ENCODE measurements around the gene ST7. TPM values are rescaled to one million over a fixed set of nuclear protein-coding genes. Genes with fewer than 3 reads are reported as not detected.

ST7 gene
- total and polyA plus RNA-seq, 7 donors: 6.0 to 12.5 (median 7.3) TPM

- intact Hi-C loops (cut with DNase I): no loop called here
These were observed 65.4 kb downstream of the ST7 start for GRCh38 chr7:117018713-117019112.

GRCh38 chr7:117019287-117019686 lies 66.0 kb downstream of the ST7 start:
- peaks cover 76% of the 10 kb centered on the region for H3K4me1 ChIP-seq
- intact Hi-C loops (cut with DNase I): no loop called here
- WGBS, 3 donors: 82 to 96% (median 84%) methylated on average over 2 of the region's 2 CpGs

More at GRCh38 chr7:117018713-117019112, 65.4 kb downstream of the ST7 start:
- H3K27me3 ChIP-seq (ENCODE audit: insufficient read depth in 3 of 3, low read length in 2 of 3): no peaks in the 10 kb centered on the region
- H3K36me3 ChIP-seq (ENCODE audit: insufficient read depth in 1 of 2, low read depth in 1 of 2): no peaks in the 10 kb centered on the region
- H3K4me1 ChIP-seq: peaks cover 82% of the 10 kb centered on the region
- DNase-seq: no peak
- peak overlapping the region; percentile 78 for H3K27ac ChIP-seq
- no peak overlapping the region for H3K4me3 ChIP-seq
- no peaks in the 10 kb centered on the region for H3K9me3 ChIP-seq
- TF ChIP-seq, protein P1, sequence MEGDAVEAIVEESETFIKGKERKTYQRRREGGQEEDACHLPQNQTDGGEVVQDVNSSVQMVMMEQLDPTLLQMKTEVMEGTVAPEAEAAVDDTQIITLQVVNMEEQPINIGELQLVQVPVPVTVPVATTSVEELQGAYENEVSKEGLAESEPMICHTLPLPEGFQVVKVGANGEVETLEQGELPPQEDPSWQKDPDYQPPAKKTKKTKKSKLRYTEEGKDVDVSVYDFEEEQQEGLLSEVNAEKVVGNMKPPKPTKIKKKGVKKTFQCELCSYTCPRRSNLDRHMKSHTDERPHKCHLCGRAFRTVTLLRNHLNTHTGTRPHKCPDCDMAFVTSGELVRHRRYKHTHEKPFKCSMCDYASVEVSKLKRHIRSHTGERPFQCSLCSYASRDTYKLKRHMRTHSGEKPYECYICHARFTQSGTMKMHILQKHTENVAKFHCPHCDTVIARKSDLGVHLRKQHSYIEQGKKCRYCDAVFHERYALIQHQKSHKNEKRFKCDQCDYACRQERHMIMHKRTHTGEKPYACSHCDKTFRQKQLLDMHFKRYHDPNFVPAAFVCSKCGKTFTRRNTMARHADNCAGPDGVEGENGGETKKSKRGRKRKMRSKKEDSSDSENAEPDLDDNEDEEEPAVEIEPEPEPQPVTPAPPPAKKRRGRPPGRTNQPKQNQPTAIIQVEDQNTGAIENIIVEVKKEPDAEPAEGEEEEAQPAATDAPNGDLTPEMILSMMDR (IDR thresholded peaks at IDR 0.05): no peak
- WGBS, 3 donors: 51 to 87% (median 58%) methylated on average over 1 of the region's 1 CpG
- ATAC-seq: no peak

DNA sequence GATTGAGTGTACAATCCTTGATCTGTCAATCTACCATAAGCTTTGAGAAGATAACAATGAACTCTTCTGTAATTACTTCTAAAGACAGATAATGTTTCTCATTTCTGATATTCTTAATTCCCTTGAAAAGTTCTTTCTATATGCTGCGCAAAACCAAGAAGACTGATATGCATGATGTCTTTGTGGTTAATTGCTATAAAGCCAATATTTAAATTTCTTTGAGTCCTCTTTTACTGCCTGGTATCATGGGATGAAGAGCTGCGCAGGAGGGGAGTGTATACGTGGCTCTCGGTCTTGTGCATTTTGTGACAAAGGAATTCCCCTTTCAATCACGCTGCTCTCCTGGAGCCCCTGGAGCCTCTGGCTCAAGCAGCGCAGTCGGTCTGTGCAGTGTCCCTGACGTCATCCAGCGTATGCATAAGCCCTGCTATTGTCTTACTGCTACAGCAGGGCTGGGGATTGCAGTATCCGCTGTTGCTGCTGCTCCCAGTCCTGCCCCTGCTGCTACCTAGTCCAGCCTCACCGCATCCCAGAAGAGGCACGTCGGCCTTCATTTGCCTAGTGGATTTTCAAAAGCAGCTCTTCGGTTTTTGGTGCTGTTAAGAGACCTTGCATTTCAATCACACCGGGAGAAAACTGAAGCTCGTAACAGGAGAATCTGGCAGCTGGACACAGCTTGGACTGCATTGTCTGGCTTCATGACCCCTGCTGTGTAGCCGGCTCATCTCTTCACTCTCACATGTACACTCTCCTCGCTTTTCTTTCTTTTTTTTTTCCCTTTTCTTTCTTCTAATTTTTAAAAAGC lies 66.7 kb downstream of the ST7 start:
- no peaks in the 10 kb centered on the region for H3K9me3 ChIP-seq
- H3K36me3 ChIP-seq (ENCODE audit: insufficient read depth in 1 of 2, low read depth in 1 of 2): no peaks in the 10 kb centered on the region
- DNase-seq (peak; percentile 42 to 54), ATAC-seq (peak; percentile 78 to 94 (median 89))
- peaks cover 70% of the 10 kb centered on the region for H3K4me1 ChIP-seq
- H3K27ac ChIP-seq: peak overlapping the region; percentile 80
- TF ChIP-seq, protein P1 (IDR thresholded peaks at IDR 0.05): no peak
- WGBS, 3 donors: 11 to 16% (median 14%) methylated on average over 18 of the region's 18 CpGs
- peak overlapping the region; percentile 65 for H3K4me3 ChIP-seq
- H3K27me3 ChIP-seq (ENCODE audit: insufficient read depth in 3 of 3, low read length in 2 of 3): no peaks in the 10 kb centered on the region
- intact Hi-C loops (cut with DNase I): no loop called here

More at GRCh38 chr7:117019287-117019686, 66.0 kb downstream of the ST7 start:
- H3K4me3 ChIP-seq: no peak overlapping the region
- TF ChIP-seq, protein P1 (IDR thresholded peaks at IDR 0.05): no peak
- DNase-seq (no peak), ATAC-seq (no peak)
- peak overlapping the region; percentile 80 for H3K27ac ChIP-seq
- no peaks in the 10 kb centered on the region for H3K36me3 ChIP-seq (ENCODE audit: insufficient read depth in 1 of 2, low read depth in 1 of 2)
- H3K27me3 ChIP-seq (ENCODE audit: insufficient read depth in 3 of 3, low read length in 2 of 3): no peaks in the 10 kb centered on the region
- H3K9me3 ChIP-seq: no peaks in the 10 kb centered on the region

DNA sequence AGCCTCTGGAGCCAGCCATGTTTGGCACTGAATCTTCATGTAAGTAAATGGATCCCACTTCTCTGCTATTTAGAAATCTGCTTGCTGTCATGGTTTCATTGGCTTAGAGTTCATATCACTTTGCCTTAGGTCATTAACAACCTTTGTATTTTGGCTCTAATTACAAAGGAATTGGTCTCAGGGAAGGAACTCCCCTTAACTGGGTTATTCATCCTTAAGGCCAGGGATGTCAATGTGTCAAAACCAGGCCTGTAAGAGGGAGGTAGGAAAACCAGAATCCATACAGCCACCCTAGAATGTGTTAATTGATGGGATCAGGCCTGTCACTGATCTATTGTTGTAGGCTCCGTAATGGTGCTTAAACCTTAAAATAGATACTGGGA lies 67.3 kb downstream of the ST7 start:
- Histone ChIP-seq H3K9me3 (no peaks in the 10 kb centered on the region), H3K4me3 (peak overlapping the region; percentile 65), H3K27ac (peak overlapping the region; percentile 80), H3K27me3 (ENCODE audit: insufficient read depth in 3 of 3, low read length in 2 of 3) (no peaks in the 10 kb centered on the region), H3K36me3 (ENCODE audit: insufficient read depth in 1 of 2, low read depth in 1 of 2) (no peaks in the 10 kb centered on the region), H3K4me1 (peaks cover 64% of the 10 kb centered on the region)
- intact Hi-C loops (cut with DNase I): no loop called here
- TF ChIP-seq, protein P1 (IDR thresholded peaks at IDR 0.05): no peak
- 9 to 17% (median 13%) methylated on average over 1 of the region's 1 CpG for WGBS, 3 donors
- ATAC-seq: peak in 3 of 4 donors; percentile 61 to 65 (median 63)
- DNase-seq: no peak
